HepG2 (cell line): ENCODE measurements around the gene FAH. TPM values are rescaled to one million over a fixed set of nuclear protein-coding genes. Genes with fewer than 3 reads are reported as not detected.

Experiments
- ATAC-seq: fragments of 200-7000 bp; cut with Tn5 transposase; 3 replicates; pipeline ENCODE4 v1.9.1; 2020; ENCODE audit warnings: mild to moderate bottlenecking, moderate library complexity
- BruUV-seq: library from RNA; stranded (reverse); fragments of 400-500 nt; replicated peaks from 2 replicates; lab custom pipeline; 2021; lab: Mats Ljungman, UMichigan
- CTCF ChIA-PET: fragments of 300-600 bp; formaldehyde crosslinking; extraction: SDS; loops from one replicate; lab custom pipeline; 2021; ENCODE audit warnings: low total read pairs, inconsistent platforms, low intra/inter-chr PET ratio; lab: Yijun Ruan, JAX
- POLR2A ChIA-PET: fragments of 350-600 bp; sonication (Branson Sonifier 250); formaldehyde crosslinking; loops from one replicate; lab custom pipeline; 2020; ENCODE audit warnings: antibody characterized with exemption, inconsistent platforms; lab: Yijun Ruan, JAX
- DNase-seq: peaks from one replicate; pipeline ENCODE4 v3.0.0-alpha.2; 2015; ENCODE audit warnings: low spot score
- FAIRE-seq: peaks from 3 replicates; lab custom pipeline; 2011; peaks lifted over from hg19 to GRCh38; lab: Jason Lieb, UNC
- H2AFZ ChIP-seq: one replicate; pipeline ENCODE4 v1.6.1; 2011; ENCODE audit warnings: low read length, inconsistent platforms
- H3K27ac ChIP-seq: fragments of 300-600 bp; 3 replicates; pipeline ENCODE4 v1.8.0; 2011; ENCODE audit warnings: mixed run types, mild to moderate bottlenecking, mixed read lengths, low read length, inconsistent platforms; ENCODE audit not compliant: insufficient read depth; ENCODE audit errors: extremely low read length
- H3K27me3 ChIP-seq, 2 experiments: fragments of 200-600 bp in 1 of 2; 2 replicates in 1 of 2; 3 replicates in 1 of 2; pipeline versions ENCODE4 v1.6.0 to v1.8.0; 2011; ENCODE audit warnings: low read length in 2 of 2, mild to moderate bottlenecking in 2 of 2, moderate library complexity in 2 of 2, inconsistent platforms in 1 of 2; ENCODE audit not compliant: insufficient read depth in 2 of 2, control insufficient read depth in 1 of 2
- H3K36me3 ChIP-seq, 2 experiments: fragments of 200-600 bp in 1 of 2; replicated peaks in 1 of 2; 2 replicates in 1 of 2; 3 replicates in 1 of 2; pipeline versions ENCODE4 v1.5.1 to v1.8.0; 2011; ENCODE audit warnings: low read length in 2 of 2, inconsistent platforms in 1 of 2; ENCODE audit not compliant: insufficient read depth in 2 of 2, control insufficient read depth in 1 of 2
- H3K4me1 ChIP-seq: 2 replicates; pipeline ENCODE4 v1.5.1; 2012; ENCODE audit warnings: low read length, inconsistent platforms; ENCODE audit not compliant: insufficient read depth
- H3K4me2 ChIP-seq: 2 replicates; pipeline ENCODE4 v1.6.0; 2011; ENCODE audit warnings: low read depth, low read length, inconsistent platforms
- H3K4me3 ChIP-seq, 3 experiments: fragments of 200-600 bp in 1 of 3; sonication (generic), shearing (Covaris generic) in 1 of 3; replicated peaks in 1 of 3; 2 replicates each; pipeline ENCODE4 v1.5.1; 2011 to 2016; ENCODE audit warnings: low read length in 3 of 3, inconsistent platforms in 2 of 3, low read depth in 2 of 3, mild to moderate bottlenecking in 2 of 3, control low read depth in 1 of 3, mixed read lengths in 1 of 3; ENCODE audit not compliant: insufficient read depth in 1 of 3
- H3K79me2 ChIP-seq: one replicate; pipeline ENCODE4 v1.6.1; 2011; ENCODE audit warnings: low read length, inconsistent platforms; ENCODE audit not compliant: insufficient read depth
- H3K9ac ChIP-seq: 2 replicates; pipeline ENCODE4 v1.6.0; 2011; ENCODE audit warnings: mild to moderate bottlenecking, low read depth, low read length, inconsistent platforms; ENCODE audit not compliant: insufficient read depth
- H3K9me3 ChIP-seq: 2 replicates; pipeline ENCODE4 v1.5.1; 2012; ENCODE audit warnings: mild to moderate bottlenecking, low read length
- H4K20me1 ChIP-seq: 2 replicates; pipeline ENCODE4 v1.6.0; 2011; ENCODE audit warnings: inconsistent platforms, mild to moderate bottlenecking, low read length, moderate library complexity; ENCODE audit not compliant: insufficient read depth
- AGO2 ChIP-seq: fragments of 200-400 bp; formaldehyde crosslinking; optimal IDR thresholded peaks from 2 replicates; pipeline ENCODE3; 2017; ENCODE audit warnings: mild to moderate bottlenecking, low read depth, low read length, moderate library complexity
- CBX2 ChIP-seq, 2 experiments: fragments of 200-600 bp in 1 of 2; sonication (generic); formaldehyde crosslinking in 1 of 2; IDR thresholded peaks; 2 replicates each; pipeline versions ENCODE4 v1.7.0 to v1.8.1; 2018 to 2022; ENCODE audit warnings: low read depth in 2 of 2, low read length in 1 of 2, mild to moderate bottlenecking in 1 of 2, missing genetic modification reagents in 1 of 2
- CEBPB ChIP-seq: IDR thresholded peaks from 2 replicates; pipeline ENCODE4 v1.6.1; 2011; ENCODE audit warnings: low read depth, low read length, improper control_type of control experiment, borderline replicate concordance
- CSRNP1 ChIP-seq: sonication (generic); formaldehyde crosslinking; IDR thresholded peaks from 2 replicates; pipeline ENCODE4 v1.8.1; 2023; ENCODE audit warnings: mild to moderate bottlenecking, missing genetic modification reagents
- E2F2 ChIP-seq: sonication (generic); formaldehyde crosslinking; IDR thresholded peaks from 2 replicates; pipeline ENCODE4 v1.4.0; 2020; ENCODE audit warnings: missing genetic modification reagents, borderline replicate concordance
- MLX ChIP-seq: IDR thresholded peaks from 2 replicates; pipeline ENCODE4 v1.6.1; 2016
- ZNF350 ChIP-seq: sonication (generic); formaldehyde crosslinking; IDR thresholded peaks from 2 replicates; pipeline ENCODE4 v1.4.0; 2020; ENCODE audit warnings: mild to moderate bottlenecking, low read depth, missing genetic modification reagents, borderline replicate concordance
- WGBS: methylation state at CpG from one replicate; pipeline ENCODE4 v1.1.6; 2017; ENCODE audit warnings: low lambda C conversion rate; 5-methylcytosine and 5-hydroxymethylcytosine counted together
- in situ Hi-C: cut with HindIII; loops from 2 replicates; pipeline ENCODE4 v1.10.0; 2017; ENCODE audit warnings: low pct_unique_long_range_greater_than_20kb; ENCODE audit not compliant: extremely low pct_ligation_motif_present
- intact Hi-C: fragments of 100-400 bp; cut with micrococcal nuclease; formaldehyde crosslinking; loops from one replicate; pipeline ENCODE4 v1.10.0; 2022; ENCODE audit not compliant: unreplicated experiment
- polyA plus RNA-seq, 8 experiments: library from polyadenylated mRNA; depleted of rRNA in 3 of 8; stranded (reverse) in 7 of 8; unstranded in 1 of 8; fragments of >200 nt; fragmentation: Illumina TruSeq in 4 of 8; extraction: Trizol in 4 of 8; gene quantifications; 2 replicates each; pipeline versions ENCODE4 v1.2.1 to v1.2.3, GENCODE V29; 2011 to 2016; ENCODE audit warnings: low read depth in 4 of 8, missing spikeins in 1 of 8, mixed read lengths in 1 of 8; ENCODE audit not compliant: insufficient read depth in 1 of 8
- total RNA-seq, 5 experiments: library from RNA; depleted of rRNA; stranded (reverse); fragments of >200 nt; fragmentation: Illumina TruSeq; extraction: Trizol; gene quantifications; 2 replicates each; pipeline ENCODE4 v1.2.3, GENCODE V29; 2016; ENCODE audit warnings: low read depth in 1 of 5

Gene FAH
- total and polyA plus RNA-seq, 2 of the 13 experiments (the other 11 are each of a cell fraction or from before 2014, with no cell fraction given): 36.6 to 75.0 TPM

GRCh38 chr15:80201256-80202015 is 48.6 kb downstream of the FAH start:
- no peaks in the 10 kb centered on the region for H4K20me1 ChIP-seq
- ChIA-PET CTCF (no interaction called here), POLR2A (no interaction called here)
- no peak overlapping the region for H3K4me3 ChIP-seq
- intact Hi-C loops: no loop called here
- ATAC-seq: no peak
- TF ChIP-seq AGO2 (peak; percentile 54), CBX2 (IDR thresholded peaks at IDR 0.05; ENCODE audit: low read depth, low read length) (no peak), CBX2 (CRISPR knock-in tag; IDR thresholded peaks at IDR 0.05; ENCODE audit: low read depth) (no peak), MLX (CRISPR knock-in tag) (no peak), E2F2 (CRISPR knock-in tag) (no peak), CEBPB (peak; percentile 33; the same call in 1 of the 2 replicates), CSRNP1 (no peak), ZNF350 (no peak)
- H3K27ac ChIP-seq: no peak overlapping the region
- no peaks in the 10 kb centered on the region for H3K79me2 ChIP-seq
- no peak for DNase-seq
- no peak overlapping the region for H3K4me2 ChIP-seq
- H3K9ac ChIP-seq: no peak overlapping the region
- no peaks in the 10 kb centered on the region for H3K36me3 ChIP-seq
- H2AFZ ChIP-seq: no peak overlapping the region
- peaks cover 12% of the 10 kb centered on the region for H3K4me1 ChIP-seq
- no peaks in the 10 kb centered on the region for H3K27me3 ChIP-seq
- in situ Hi-C loops: no loop called here
- 88% methylated on average over 14 of the region's 26 CpGs for WGBS
- no TSS peak for BruUV-seq
- FAIRE-seq: no peak
- no peaks in the 10 kb centered on the region for H3K9me3 ChIP-seq
